ENCODE measurements around the gene OR5C1. TPM values are rescaled to one million over a fixed set of nuclear protein-coding genes. Genes with fewer than 3 reads are reported as not detected.

Gene OR5C1
- total RNA-seq, 5 donors from 2014 or later (not counting 1 experiment from before 2014, with no cell fraction given), result not detected

DNA sequence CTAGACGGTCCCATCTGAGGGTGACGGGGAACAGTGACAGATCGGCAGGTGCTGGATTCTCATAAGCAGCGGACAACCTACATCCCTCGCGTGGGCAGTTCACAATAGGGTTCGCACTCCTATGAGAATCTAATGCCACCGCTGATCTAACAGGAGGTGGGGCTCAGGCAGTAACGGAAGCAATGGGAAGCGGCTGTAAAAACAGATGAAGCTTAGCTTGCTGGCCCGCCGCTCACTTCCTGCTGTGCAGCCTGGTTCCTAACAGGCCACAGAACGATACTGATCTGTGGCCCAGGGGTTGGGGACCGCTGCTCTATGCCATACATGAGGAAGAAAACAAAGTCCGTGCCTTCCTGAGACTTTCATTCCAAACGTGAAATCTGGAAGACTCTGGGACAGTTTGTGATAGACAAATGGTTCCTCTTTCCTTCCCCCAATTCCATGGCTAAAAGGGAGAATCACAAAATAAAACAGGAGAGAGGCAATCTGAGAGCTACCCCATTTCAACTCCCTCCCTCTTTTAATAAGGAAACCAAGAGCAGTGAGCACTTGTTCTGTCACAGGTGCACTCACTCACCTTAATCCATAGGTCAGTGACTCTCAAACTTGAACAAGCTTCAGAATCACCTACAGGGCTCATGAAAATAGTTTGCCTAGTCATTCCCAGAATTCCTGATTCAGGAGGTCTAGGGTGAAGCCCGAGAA lies 27.6 kb downstream of the OR5C1 start:
- no peaks in the 10 kb centered on the region for H3K27me3 ChIP-seq (replicated peaks in 1 of 2; ENCODE audit: control insufficient read depth in 2 of 2, extremely low read depth in 1 of 2, insufficient read depth in 2 of 2, low read length in 1 of 2)
- POLR2A ChIA-PET, result no interaction called here
- H3K9me3 ChIP-seq, result no peaks in the 10 kb centered on the region
- DNase-seq, result peak; percentile 16 to 65 (median 44)
- peak overlapping the region; percentile 62 to 79 (median 71) for H3K4me3 Mint-ChIP-seq
- H3K27ac ChIP-seq (ENCODE audit: low read length), result peak overlapping the region; percentile 70
- peak overlapping the region; percentile 98 for H3K27ac Mint-ChIP-seq
- H3K9me3 Mint-ChIP-seq, result no peaks in the 10 kb centered on the region
- H3K36me3 Mint-ChIP-seq, result peaks cover 18% of the 10 kb centered on the region
- H3K36me3 ChIP-seq (ENCODE audit: control insufficient read depth in 2 of 2, extremely low read depth in 1 of 2, insufficient read depth in 1 of 2, low read length in 1 of 2), result peaks cover 0 to 17% of the 10 kb centered on the region in 2 donors
- 14% methylated on average over 13 of the region's 17 CpGs for WGBS (ENCODE audit: insufficient coverage)
- peaks cover 8 to 25% of the 10 kb centered on the region in 2 experiments for H3K4me1 ChIP-seq (ENCODE audit: control insufficient read depth in 1 of 2, extremely low read depth in 1 of 2, insufficient read depth in 2 of 2, low read length in 2 of 2)
- peaks cover 40 to 49% (median 42%) of the 10 kb centered on the region in 3 donors for H3K4me1 Mint-ChIP-seq
- peak; percentile 92 to 99 (median 96) for ATAC-seq (replicated peaks in 1 of 4)
- CTCF ChIA-PET, result interaction anchor here (1.0 to 1.3 kb wide), 2 partner anchors 89 to 719 kb away, joined by 3 read pairs; partner anchors contain the start of gene RC3H2 (in 1 of the 2)
- no peaks in the 10 kb centered on the region for H3K27me3 Mint-ChIP-seq
- peak overlapping the region in 1 of 2 donors; percentile 10 for H3K4me3 ChIP-seq (ENCODE audit: control insufficient read depth in 1 of 2, extremely low read depth in 1 of 2, low read length in 1 of 2)

GRCh38 chr9:122819326-122819725 lies 30.6 kb downstream of the OR5C1 start:
- Histone ChIP-seq H3K36me3 (ENCODE audit: control insufficient read depth in 2 of 2, extremely low read depth in 1 of 2, insufficient read depth in 1 of 2, low read length in 1 of 2) (peaks cover 0 to 42% of the 10 kb centered on the region in 2 donors), H3K27ac (ENCODE audit: low read length) (peak overlapping the region; percentile 54), H3K27me3 (replicated peaks in 1 of 2; ENCODE audit: control insufficient read depth in 2 of 2, extremely low read depth in 1 of 2, insufficient read depth in 2 of 2, low read length in 1 of 2) (no peaks in the 10 kb centered on the region), H3K4me3 (ENCODE audit: control insufficient read depth in 1 of 2, extremely low read depth in 1 of 2, low read length in 1 of 2) (no peak overlapping the region), H3K9me3 (no peaks in the 10 kb centered on the region), H3K4me1 (ENCODE audit: control insufficient read depth in 1 of 2, extremely low read depth in 1 of 2, insufficient read depth in 2 of 2, low read length in 2 of 2) (peaks cover 8 to 25% of the 10 kb centered on the region in 2 experiments)
- WGBS (ENCODE audit: insufficient coverage), result no CpG with 5 or more reads among the region's 3 CpGs
- H3K9me3 Mint-ChIP-seq, result no peaks in the 10 kb centered on the region
- CTCF ChIA-PET, result interaction anchor here in 1 of 2 donors (0.7 kb wide), 1 partner anchor 568 kb away, joined by 4 read pairs; no protein-coding TSS in a partner anchor
- H3K4me3 Mint-ChIP-seq, result no peak overlapping the region
- DNase-seq, result no peak
- no peak for ATAC-seq (replicated peaks in 1 of 4)
- peak overlapping the region; percentile 78 to 79 for H3K27ac Mint-ChIP-seq
- H3K27me3 Mint-ChIP-seq, result no peaks in the 10 kb centered on the region
- POLR2A ChIA-PET, result no interaction called here
- H3K36me3 Mint-ChIP-seq, result peaks cover 35% of the 10 kb centered on the region
- H3K4me1 Mint-ChIP-seq, result peaks cover 52 to 68% (median 63%) of the 10 kb centered on the region in 3 donors

- POLR2A ChIA-PET, result no interaction called here
- ATAC-seq (replicated peaks in 1 of 4), result no peak
These were observed 31.2 kb downstream of the OR5C1 start for GRCh38 chr9:122819791-122820489.

DNA sequence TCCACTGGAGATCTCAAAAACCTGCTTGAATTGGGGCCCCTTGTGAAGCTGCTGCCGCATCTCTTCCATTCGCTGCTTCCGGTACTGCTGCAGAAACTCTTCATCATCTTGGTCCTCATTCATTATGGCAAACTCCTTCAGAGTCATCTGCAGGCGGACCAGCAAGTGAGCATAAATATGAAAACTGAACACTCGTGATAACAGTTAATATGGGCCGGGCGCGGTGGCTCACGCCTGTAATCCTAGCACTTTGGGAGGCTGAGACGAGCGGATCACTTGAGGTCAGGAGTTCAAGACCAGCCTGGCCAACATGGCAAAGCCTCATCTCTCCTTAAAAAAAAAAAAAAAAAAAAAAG lies 31.7 kb downstream of the OR5C1 start:
- 98% methylated on average over 9 of the region's 11 CpGs for WGBS (ENCODE audit: insufficient coverage)
- Mint-ChIP-seq H3K27ac (peak overlapping the region; percentile 78 to 79), H3K4me3 (no peak overlapping the region), H3K27me3 (no peaks in the 10 kb centered on the region), H3K4me1 (peaks cover 52 to 69% (median 65%) of the 10 kb centered on the region in 3 donors), H3K9me3 (no peaks in the 10 kb centered on the region), H3K36me3 (peaks cover 39% of the 10 kb centered on the region)
- no peaks in the 10 kb centered on the region for H3K27me3 ChIP-seq (replicated peaks in 1 of 2; ENCODE audit: control insufficient read depth in 2 of 2, extremely low read depth in 1 of 2, insufficient read depth in 2 of 2, low read length in 1 of 2)
- H3K36me3 ChIP-seq (ENCODE audit: control insufficient read depth in 2 of 2, extremely low read depth in 1 of 2, insufficient read depth in 1 of 2, low read length in 1 of 2), result peaks cover 0 to 44% of the 10 kb centered on the region in 2 donors
- ATAC-seq (replicated peaks in 1 of 4) (no peak), DNase-seq (no peak)
- no peaks in the 10 kb centered on the region for H3K9me3 ChIP-seq
- H3K4me3 ChIP-seq (ENCODE audit: control insufficient read depth in 1 of 2, extremely low read depth in 1 of 2, low read length in 1 of 2), result no peak overlapping the region
- no peak overlapping the region for H3K27ac ChIP-seq (ENCODE audit: low read length)
- CTCF ChIA-PET, result interaction anchor here in 1 of 2 donors (1.1 kb wide), 1 partner anchor 15 kb away, joined by 3 read pairs; no protein-coding TSS in a partner anchor
- H3K4me1 ChIP-seq (ENCODE audit: control insufficient read depth in 1 of 2, extremely low read depth in 1 of 2, insufficient read depth in 2 of 2, low read length in 2 of 2), result peaks cover 8 to 28% of the 10 kb centered on the region in 2 experiments
- POLR2A ChIA-PET, result interaction anchor here in 1 of 2 donors (0.6 kb wide), 1 partner anchor 359 kb away, joined by 3 read pairs; no protein-coding TSS in a partner anchor

More at GRCh38 chr9:122819791-122820489, 31.2 kb downstream of the OR5C1 start:
- no peaks in the 10 kb centered on the region for H3K9me3 Mint-ChIP-seq
- peaks cover 53 to 68% (median 64%) of the 10 kb centered on the region in 3 donors for H3K4me1 Mint-ChIP-seq
- WGBS (ENCODE audit: insufficient coverage), result 80% methylated on average over 9 of the region's 9 CpGs
- H3K36me3 ChIP-seq (ENCODE audit: control insufficient read depth in 2 of 2, extremely low read depth in 1 of 2, insufficient read depth in 1 of 2, low read length in 1 of 2), result peaks cover 0 to 44% of the 10 kb centered on the region in 2 donors
- no peaks in the 10 kb centered on the region for H3K27me3 Mint-ChIP-seq
- H3K27me3 ChIP-seq (replicated peaks in 1 of 2; ENCODE audit: control insufficient read depth in 2 of 2, extremely low read depth in 1 of 2, insufficient read depth in 2 of 2, low read length in 1 of 2), result no peaks in the 10 kb centered on the region
- peak overlapping the region; percentile 33 for H3K27ac ChIP-seq (ENCODE audit: low read length)
- H3K9me3 ChIP-seq, result no peaks in the 10 kb centered on the region
- CTCF ChIA-PET, result interaction anchor here in 1 of 2 donors (0.7 kb wide), 1 partner anchor 568 kb away, joined by 4 read pairs; no protein-coding TSS in a partner anchor
- no peak overlapping the region for H3K4me3 ChIP-seq (ENCODE audit: control insufficient read depth in 1 of 2, extremely low read depth in 1 of 2, low read length in 1 of 2)
- H3K27ac Mint-ChIP-seq, result peak overlapping the region; percentile 78 to 79
- peaks cover 39% of the 10 kb centered on the region for H3K36me3 Mint-ChIP-seq
- H3K4me3 Mint-ChIP-seq, result no peak overlapping the region
- H3K4me1 ChIP-seq (ENCODE audit: control insufficient read depth in 1 of 2, extremely low read depth in 1 of 2, insufficient read depth in 2 of 2, low read length in 2 of 2), result peaks cover 8 to 25% of the 10 kb centered on the region in 2 experiments
- no peak for DNase-seq

DNA sequence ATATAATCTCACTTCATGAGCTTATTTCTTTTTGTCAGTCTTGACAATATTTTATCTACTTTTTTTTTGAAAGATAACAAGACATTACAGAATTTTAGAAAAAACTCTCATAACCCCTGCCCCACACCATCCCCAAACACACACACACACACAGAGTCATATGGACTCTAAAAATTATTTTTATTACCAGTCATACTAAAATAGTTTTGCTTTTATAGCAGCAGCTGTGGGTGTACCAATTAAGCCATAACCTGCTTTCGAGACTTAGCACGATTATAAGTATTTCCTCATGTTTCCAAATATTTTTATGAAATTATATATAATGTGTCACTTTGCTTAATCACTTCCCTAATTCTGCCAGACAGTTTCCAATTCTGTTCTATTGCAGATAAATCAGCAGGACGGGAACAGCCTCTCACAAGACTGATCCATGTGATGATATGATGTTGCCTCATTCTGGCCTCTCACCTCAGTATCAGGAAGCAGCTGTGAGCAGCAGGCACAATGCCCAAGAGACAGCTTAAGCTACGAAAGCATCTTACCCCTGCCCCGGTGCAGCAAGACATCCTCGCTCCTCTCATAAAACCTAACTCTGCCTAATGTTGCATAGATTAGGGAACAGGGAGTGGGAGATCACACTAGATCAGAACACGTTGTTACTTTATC lies 32.7 kb downstream of the OR5C1 start:
- DNase-seq, result no peak
- 33% methylated on average over 1 of the region's 7 CpGs for WGBS (ENCODE audit: insufficient coverage)
- Histone ChIP-seq H3K36me3 (ENCODE audit: control insufficient read depth in 2 of 2, extremely low read depth in 1 of 2, insufficient read depth in 1 of 2, low read length in 1 of 2) (peaks cover 0 to 52% of the 10 kb centered on the region in 2 donors), H3K27ac (ENCODE audit: low read length) (no peak overlapping the region), H3K27me3 (replicated peaks in 1 of 2; ENCODE audit: control insufficient read depth in 2 of 2, extremely low read depth in 1 of 2, insufficient read depth in 2 of 2, low read length in 1 of 2) (no peaks in the 10 kb centered on the region), H3K4me3 (ENCODE audit: control insufficient read depth in 1 of 2, extremely low read depth in 1 of 2, low read length in 1 of 2) (no peak overlapping the region), H3K9me3 (no peaks in the 10 kb centered on the region), H3K4me1 (ENCODE audit: control insufficient read depth in 1 of 2, extremely low read depth in 1 of 2, insufficient read depth in 2 of 2, low read length in 2 of 2) (peaks cover 4 to 25% of the 10 kb centered on the region in 2 experiments)
- H3K27ac Mint-ChIP-seq, result peak overlapping the region; percentile 82 to 87
- ATAC-seq (replicated peaks in 1 of 4), result no peak
- no peaks in the 10 kb centered on the region for H3K9me3 Mint-ChIP-seq
- H3K4me3 Mint-ChIP-seq, result no peak overlapping the region
- peaks cover 39% of the 10 kb centered on the region for H3K36me3 Mint-ChIP-seq
- no peaks in the 10 kb centered on the region for H3K27me3 Mint-ChIP-seq
- H3K4me1 Mint-ChIP-seq, result peaks cover 51 to 68% (median 64%) of the 10 kb centered on the region in 3 donors
- ChIA-PET CTCF (interaction anchor here in 1 of 2 donors (0.6 to 1.1 kb wide), 2 partner anchors 14 to 289 kb away, joined by 3 read pairs; no protein-coding TSS in a partner anchor), POLR2A (interaction anchor here in 1 of 2 donors (0.6 kb wide), 1 partner anchor 358 kb away, joined by 3 read pairs; no protein-coding TSS in a partner anchor)

DNA sequence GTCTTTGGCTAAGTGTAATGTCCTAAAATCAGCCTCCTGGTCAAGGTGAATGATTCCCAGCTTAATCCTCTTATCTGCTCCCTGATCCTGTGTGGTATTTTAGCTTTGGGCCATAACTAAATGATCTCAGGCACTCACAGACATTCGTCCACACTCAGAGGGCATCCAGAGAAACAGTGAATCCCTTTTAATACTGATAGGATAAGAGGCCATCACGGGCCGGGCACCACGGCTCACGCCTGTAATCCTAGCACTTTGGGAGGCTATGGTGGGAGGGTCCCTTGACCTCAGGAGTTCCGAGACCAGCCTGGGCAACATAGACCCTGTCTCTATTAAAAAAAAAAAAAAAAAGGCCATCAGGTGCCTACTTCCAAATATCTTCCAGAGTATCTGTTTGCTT lies 33.3 kb downstream of the OR5C1 start:
- no peaks in the 10 kb centered on the region for H3K27me3 Mint-ChIP-seq
- peaks cover 6 to 26% of the 10 kb centered on the region in 2 experiments for H3K4me1 ChIP-seq (ENCODE audit: control insufficient read depth in 1 of 2, extremely low read depth in 1 of 2, insufficient read depth in 2 of 2, low read length in 2 of 2)
- H3K9me3 Mint-ChIP-seq, result no peaks in the 10 kb centered on the region
- no CpG with 5 or more reads among the region's 6 CpGs for WGBS (ENCODE audit: insufficient coverage)
- ChIA-PET CTCF (interaction anchor here in 1 of 2 donors (0.6 kb wide), 1 partner anchor 289 kb away, joined by 3 read pairs; no protein-coding TSS in a partner anchor), POLR2A (no interaction called here)
- no peaks in the 10 kb centered on the region for H3K9me3 ChIP-seq
- H3K27me3 ChIP-seq (replicated peaks in 1 of 2; ENCODE audit: control insufficient read depth in 2 of 2, extremely low read depth in 1 of 2, insufficient read depth in 2 of 2, low read length in 1 of 2), result no peaks in the 10 kb centered on the region
- H3K27ac ChIP-seq (ENCODE audit: low read length), result no peak overlapping the region
- ATAC-seq (replicated peaks in 1 of 4) (no peak), DNase-seq (no peak)
- peak overlapping the region; percentile 76 to 82 for H3K27ac Mint-ChIP-seq
- peaks cover 0 to 54% of the 10 kb centered on the region in 2 donors for H3K36me3 ChIP-seq (ENCODE audit: control insufficient read depth in 2 of 2, extremely low read depth in 1 of 2, insufficient read depth in 1 of 2, low read length in 1 of 2)
- H3K4me3 ChIP-seq (ENCODE audit: control insufficient read depth in 1 of 2, extremely low read depth in 1 of 2, low read length in 1 of 2), result no peak overlapping the region
- H3K4me1 Mint-ChIP-seq, result peaks cover 54 to 68% (median 65%) of the 10 kb centered on the region in 3 donors
- no peak overlapping the region for H3K4me3 Mint-ChIP-seq
- peaks cover 39% of the 10 kb centered on the region for H3K36me3 Mint-ChIP-seq

All from T-cell (primary cell).